ENCODE results near the gene VAMP2.

GRCh38 chr17:8146381-8147140 lies 16.2 kb downstream of the VAMP2 start:
- TF ChIP-seq ZNF70 (CRISPR knock-in tag; IDR thresholded peaks at IDR 0.05) (no peak), ZFP3 (CRISPR knock-in tag; IDR thresholded peaks at IDR 0.05) (no peak), ISL1 (CRISPR knock-in tag; IDR thresholded peaks at IDR 0.05) (no peak), OSR1 (CRISPR knock-in tag; IDR thresholded peaks at IDR 0.05) (no peak), PATZ1 (CRISPR knock-in tag; IDR thresholded peaks at IDR 0.05; ENCODE audit: borderline replicate concordance) (no peak), POU6F1 (CRISPR knock-in tag; IDR thresholded peaks at IDR 0.05; ENCODE audit: borderline replicate concordance, low read depth) (no peak), TCF4 (CRISPR knock-in tag; IDR thresholded peaks at IDR 0.05; ENCODE audit: borderline replicate concordance) (no peak), BACH2 (CRISPR knock-in tag; IDR thresholded peaks at IDR 0.05; ENCODE audit: borderline replicate concordance) (no peak)

Data from SK-N-SH treated with all-trans-retinoic acid at 6 μM for 48 hours (cell line).